Keratinocyte (primary cell): ENCODE data around the gene ENKUR. TPM values are rescaled to one million over a fixed set of nuclear protein-coding genes. Genes with fewer than 3 reads are reported as not detected.

Experiments
- DNase-seq: peaks from one replicate; pipeline ENCODE4 v3.0.0-alpha.2; 2011; ENCODE audit warnings: low read depth, missing footprints, low spot score
- FAIRE-seq: peaks from 2 replicates; lab custom pipeline; 2011; peaks lifted over from hg19 to GRCh38; lab: Jason Lieb, UNC
- H2AFZ ChIP-seq: 2 replicates; pipeline ENCODE4 v1.6.0; 2012; ENCODE audit warnings: low read length, control low read depth, inconsistent platforms; ENCODE audit not compliant: control insufficient read depth
- H3K27ac ChIP-seq: 2 replicates; pipeline ENCODE4 v1.5.1; 2011; ENCODE audit warnings: low read length; ENCODE audit not compliant: control insufficient read depth, insufficient read depth
- H3K27me3 ChIP-seq: 3 replicates; pipeline ENCODE4 v1.6.0; 2011; ENCODE audit warnings: low read length; ENCODE audit not compliant: control insufficient read depth, insufficient read depth; ENCODE audit errors: extremely low read depth
- H3K36me3 ChIP-seq, 2 experiments: 2 replicates in 1 of 2; 3 replicates in 1 of 2; pipeline ENCODE4 v1.5.1; 2011; ENCODE audit warnings: low read length in 2 of 2, mild to moderate bottlenecking in 1 of 2; ENCODE audit not compliant: control insufficient read depth in 2 of 2, insufficient read depth in 2 of 2; ENCODE audit errors: extremely low read depth in 1 of 2
- H3K4me1 ChIP-seq: 3 replicates; pipeline ENCODE4 v1.5.1; 2011; ENCODE audit warnings: low read length; ENCODE audit not compliant: control insufficient read depth, insufficient read depth; ENCODE audit errors: extremely low read depth
- H3K4me2 ChIP-seq: 3 replicates; pipeline ENCODE4 v1.6.0; 2011; ENCODE audit warnings: low read depth, low read length; ENCODE audit not compliant: control insufficient read depth, insufficient read depth; ENCODE audit errors: extremely low read depth
- H3K4me3 ChIP-seq, 3 experiments: fragments of 200-600 bp in 1 of 3; sonication (generic) in 1 of 3; 2 replicates in 2 of 3; 3 replicates in 1 of 3; pipeline ENCODE4 v1.5.1; 2011 to 2016; ENCODE audit warnings: low read length in 3 of 3, mild to moderate bottlenecking in 3 of 3, control low read depth in 2 of 3, inconsistent platforms in 1 of 3, low read depth in 1 of 3, mixed read lengths in 1 of 3, mixed run types in 1 of 3, moderate library complexity in 1 of 3; ENCODE audit not compliant: control insufficient read depth in 2 of 3, insufficient read depth in 2 of 3; ENCODE audit errors: extremely low read depth in 1 of 3
- H3K79me2 ChIP-seq: 2 replicates; pipeline ENCODE4 v1.6.0; 2012; ENCODE audit warnings: low read length; ENCODE audit not compliant: control insufficient read depth, insufficient read depth
- H3K9ac ChIP-seq: 3 replicates; pipeline ENCODE4 v1.6.0; 2011; ENCODE audit warnings: low read length; ENCODE audit not compliant: control insufficient read depth, insufficient read depth; ENCODE audit errors: extremely low read depth
- H3K9me1 ChIP-seq: 3 replicates; pipeline ENCODE4 v1.6.0; 2011; ENCODE audit warnings: low read length; ENCODE audit not compliant: control insufficient read depth, insufficient read depth; ENCODE audit errors: extremely low read depth
- H3K9me3 ChIP-seq: 2 replicates; pipeline ENCODE4 v1.5.1; 2012; ENCODE audit warnings: low read depth, low read length; ENCODE audit not compliant: control insufficient read depth
- H4K20me1 ChIP-seq: 3 replicates; pipeline ENCODE4 v1.6.0; 2011; ENCODE audit warnings: low read length; ENCODE audit not compliant: control insufficient read depth, insufficient read depth; ENCODE audit errors: extremely low read depth
- CTCF ChIP-seq, 3 experiments: IDR thresholded peaks in 1 of 3; conservative IDR thresholded peaks in 1 of 3; optimal IDR thresholded peaks in 1 of 3; 2 replicates in 2 of 3; 3 replicates in 1 of 3; pipeline versions ENCODE3 to v1.5.1; 2011; ENCODE audit warnings: low read length in 3 of 3, mild to moderate bottlenecking in 3 of 3, moderate library complexity in 2 of 3, control low read depth in 1 of 3, inconsistent platforms in 1 of 3; ENCODE audit not compliant: insufficient read depth in 2 of 3; ENCODE audit errors: extremely low read depth in 1 of 3
- EZH2 ChIP-seq: IDR thresholded peaks from one replicate; pipeline ENCODE4 v1.6.1; 2012; ENCODE audit warnings: inconsistent platforms, mild to moderate bottlenecking, low read length, moderate library complexity
- dilution Hi-C: fragments of 300-500 bp; cut with MboI; formaldehyde crosslinking; loops from one replicate; pipeline ENCODE4 v1.7.0; 2020; ENCODE audit warnings: low sequenced_read_pairs; ENCODE audit not compliant: extremely low pct_ligation_motif_present
- polyA plus RNA-seq, 5 experiments: library from polyadenylated mRNA; depleted of rRNA in 3 of 5; stranded (reverse) in 3 of 5; stranded (forward) in 1 of 5; unstranded in 1 of 5; fragments of >200 nt; gene quantifications; 1 replicate in 1 of 5; 2 replicates in 3 of 5; 3 replicates in 1 of 5; pipeline versions ENCODE4 v1.2.1 to v1.2.3, GENCODE V29; 2011 to 2012; ENCODE audit warnings: missing spikeins in 2 of 5, low read depth in 1 of 5, low replicate concordance in 1 of 5

Gene ENKUR
- polyA plus RNA-seq, 1 donor (not counting 4 experiments of a cell fraction or from before 2014, with no cell fraction given): 0.03 TPM

GRCh38 chr10:24973163-24973562, 42.8 kb downstream of the ENKUR start:
- TF ChIP-seq EZH2: no peak
- no peak for TF ChIP-seq CTCF (optimal IDR thresholded peaks at IDR 0.05 in 1 of 3, IDR thresholded peaks at IDR 0.05 in 1 of 3, conservative IDR thresholded peaks at IDR 0.05 in 1 of 3; ENCODE audit: extremely low read depth in 1 of 3, insufficient read depth in 2 of 3, low read length in 3 of 3)
- no peaks in the 10 kb centered on the region for H3K79me2 ChIP-seq
- dilution Hi-C loops: no loop called here
- no peaks in the 10 kb centered on the region for H4K20me1 ChIP-seq
- no peak overlapping the region for H3K4me2 ChIP-seq
- H3K9ac ChIP-seq: no peak overlapping the region
- no peaks in the 10 kb centered on the region for H3K27me3 ChIP-seq
- no peaks in the 10 kb centered on the region for H3K4me1 ChIP-seq
- FAIRE-seq: no peak
- no peak overlapping the region for H2AFZ ChIP-seq
- H3K27ac ChIP-seq: no peak overlapping the region
- no peaks in the 10 kb centered on the region for H3K9me1 ChIP-seq
- H3K36me3 ChIP-seq: no peaks in the 10 kb centered on the region
- H3K4me3 ChIP-seq: no peak overlapping the region
- no peaks in the 10 kb centered on the region for H3K9me3 ChIP-seq
- DNase-seq: no peak

- dilution Hi-C loops: no loop called here
- Histone ChIP-seq H3K9me3 (no peaks in the 10 kb centered on the region), H3K36me3 (no peaks in the 10 kb centered on the region), H3K9ac (no peak overlapping the region), H3K79me2 (no peaks in the 10 kb centered on the region), H3K27ac (no peak overlapping the region), H4K20me1 (no peaks in the 10 kb centered on the region), H3K4me3 (no peak overlapping the region), H3K27me3 (no peaks in the 10 kb centered on the region), H2AFZ (no peak overlapping the region), H3K9me1 (no peaks in the 10 kb centered on the region), H3K4me1 (no peaks in the 10 kb centered on the region), H3K4me2 (no peak overlapping the region)
- DNase-seq (no peak), FAIRE-seq (peak; percentile 17)
- no peak for TF ChIP-seq EZH2
- no peak for TF ChIP-seq CTCF (optimal IDR thresholded peaks at IDR 0.05 in 1 of 3, IDR thresholded peaks at IDR 0.05 in 1 of 3, conservative IDR thresholded peaks at IDR 0.05 in 1 of 3; ENCODE audit: extremely low read depth in 1 of 3, insufficient read depth in 2 of 3, low read length in 3 of 3)
Measured at GRCh38 chr10:24971374-24971773, 44.6 kb downstream of the ENKUR start.
